Neuron (in vitro differentiated cells): ENCODE measurements around the gene DNM1.

Source experiments
- H2AFZ ChIP-seq: one replicate; pipeline ENCODE4 v1.6.1; 2013; ENCODE audit warnings: low read depth, mild to moderate bottlenecking, inconsistent platforms, low read length, moderate library complexity
- H3K27me3 ChIP-seq: one replicate; pipeline ENCODE4 v1.6.1; 2013; ENCODE audit warnings: low read length; ENCODE audit not compliant: insufficient read depth
- H3K36me3 ChIP-seq: one replicate; pipeline ENCODE4 v1.6.1; 2013; ENCODE audit warnings: low read length; ENCODE audit not compliant: insufficient read depth
- H3K4me1 ChIP-seq: one replicate; pipeline ENCODE4 v1.6.1; 2013; ENCODE audit warnings: low read length; ENCODE audit not compliant: insufficient read depth
- H3K4me3 ChIP-seq: 2 replicates; pipeline ENCODE4 v1.5.1; 2013; ENCODE audit warnings: mild to moderate bottlenecking, low read length, moderate library complexity
- H3K9me3 ChIP-seq: one replicate; pipeline ENCODE4 v1.6.1; 2013; ENCODE audit warnings: low read length

The DNM1 gene

DNA sequence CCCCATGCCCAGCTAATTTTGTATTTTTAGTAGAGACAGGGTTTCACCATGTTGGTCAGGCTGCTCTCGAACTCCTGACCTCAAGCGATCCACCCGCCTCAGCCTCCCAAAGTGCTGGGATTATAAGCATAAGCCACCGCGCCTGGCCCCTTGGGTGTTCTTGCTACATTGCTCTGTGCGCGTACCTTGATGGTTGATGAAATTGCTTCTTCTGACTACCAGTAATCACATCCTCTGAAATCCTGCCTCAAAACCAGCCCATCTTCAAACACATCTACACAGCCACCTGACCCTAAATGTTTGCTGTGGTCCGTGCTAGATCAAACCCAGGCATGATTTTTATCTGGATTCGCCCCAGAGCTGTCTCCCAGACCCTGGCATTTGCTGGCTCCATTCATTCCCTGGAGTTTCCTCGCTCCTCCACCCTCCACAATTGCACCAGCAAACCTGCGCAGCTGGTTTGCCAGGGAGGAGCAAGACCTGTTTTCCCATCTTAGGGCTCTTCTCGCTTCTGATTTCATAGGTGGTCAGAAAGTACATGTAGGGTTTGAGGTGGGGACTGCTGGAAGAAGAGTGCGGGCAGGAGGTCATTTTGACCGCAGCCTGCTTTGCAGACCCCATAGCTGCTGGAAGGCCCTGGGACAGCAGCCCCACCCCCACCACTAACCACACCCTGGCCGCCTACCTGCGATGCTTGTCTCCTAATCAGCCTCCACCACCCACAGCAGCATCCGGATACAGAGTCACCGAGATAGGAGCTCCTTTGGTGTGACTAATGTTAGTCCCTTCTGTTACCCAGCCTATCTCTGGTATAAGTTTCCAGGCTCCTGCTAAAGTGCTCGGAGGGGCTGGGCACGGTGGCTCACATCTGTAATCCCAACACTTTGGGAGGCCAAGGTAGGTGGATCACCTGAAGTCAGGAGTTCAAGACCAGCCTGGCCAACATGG, 95.6 kb downstream of the DNM1 start:
- H3K27me3 ChIP-seq = no peaks in the 10 kb centered on the region
- H3K36me3 ChIP-seq = no peaks in the 10 kb centered on the region
- H2AFZ ChIP-seq = no peak overlapping the region
- H3K9me3 ChIP-seq = no peaks in the 10 kb centered on the region
- H3K4me1 ChIP-seq = no peaks in the 10 kb centered on the region
- no peak overlapping the region for H3K4me3 ChIP-seq

GRCh38 chr9:128304136-128304970, 101.2 kb downstream of the DNM1 start:
- Histone ChIP-seq H3K4me1 (no peaks in the 10 kb centered on the region), H3K4me3 (no peak overlapping the region), H2AFZ (no peak overlapping the region), H3K27me3 (no peaks in the 10 kb centered on the region), H3K36me3 (peaks cover 8% of the 10 kb centered on the region), H3K9me3 (no peaks in the 10 kb centered on the region)
